GM11168 (cell line): ENCODE data around the gene SGPL1.

Experiments used
- in situ Hi-C: fragments of 300-500 bp; cut with MboI; formaldehyde crosslinking; loops from one replicate; pipeline ENCODE4 v1.12.0; 2022; ENCODE audit warnings: low sequenced_read_pairs; ENCODE audit not compliant: unreplicated experiment

SGPL1 gene

GRCh38 chr10:70809011-70809611 lies 6.6 kb upstream of the SGPL1 start:
- in situ Hi-C loops = no loop called here

- in situ Hi-C loops = no loop called here
Measured at GRCh38 chr10:70809726-70810125, 6.0 kb upstream of the SGPL1 start.

GRCh38 chr10:70810967-70811366 lies 4.8 kb upstream of the SGPL1 start:
- in situ Hi-C loops = no loop called here

GRCh38 chr10:70811881-70812280 lies 3.9 kb upstream of the SGPL1 start:
- in situ Hi-C loops = no loop called here

GRCh38 chr10:70812814-70813213 lies 2.9 kb upstream of the SGPL1 start:
- in situ Hi-C loops = no loop called here

GRCh38 chr10:70814126-70814525 lies 1.6 kb upstream of the SGPL1 start:
- in situ Hi-C loops = no loop called here

GRCh38 chr10:70816220-70816894 lies 609 bp downstream of the SGPL1 start:
- in situ Hi-C loops = loop anchor here (5.0 kb wide), 1 partner anchor 66 kb away; no protein-coding TSS in a partner anchor

GRCh38 chr10:70820976-70821750 lies 5.4 kb downstream of the SGPL1 start:
- in situ Hi-C loops = no loop called here

GRCh38 chr10:70822076-70822820 lies 6.5 kb downstream of the SGPL1 start:
- in situ Hi-C loops = no loop called here

GRCh38 chr10:70827086-70827757 lies 11.5 kb downstream of the SGPL1 start:
- in situ Hi-C loops = no loop called here

- in situ Hi-C loops = no loop called here
Measured at GRCh38 chr10:70828923-70829322, 13.2 kb downstream of the SGPL1 start.

GRCh38 chr10:70829543-70829942 lies 13.8 kb downstream of the SGPL1 start:
- in situ Hi-C loops = no loop called here

- in situ Hi-C loops = no loop called here
Measured at GRCh38 chr10:70830164-70830563, 14.4 kb downstream of the SGPL1 start.

- in situ Hi-C loops = no loop called here
Measured at GRCh38 chr10:70832221-70832620, 16.5 kb downstream of the SGPL1 start.

- in situ Hi-C loops = no loop called here
Measured at GRCh38 chr10:70832852-70833528, 17.2 kb downstream of the SGPL1 start.

GRCh38 chr10:70833601-70834000 lies 17.9 kb downstream of the SGPL1 start:
- in situ Hi-C loops = no loop called here

- in situ Hi-C loops = no loop called here
Measured at GRCh38 chr10:70834021-70834420, 18.3 kb downstream of the SGPL1 start.

- in situ Hi-C loops = no loop called here
Measured at GRCh38 chr10:70834441-70835151, 18.8 kb downstream of the SGPL1 start.

- in situ Hi-C loops = no loop called here
Measured at GRCh38 chr10:70836319-70836718, 20.6 kb downstream of the SGPL1 start.
